Fibroblast of skin of left quadriceps (primary cell): ENCODE results near the gene MAP1LC3A.
"Not testable (repeated sequence)": the region's sequence is repeated elsewhere in the genome, so short reads cannot be mapped to it uniquely, and the experiment has no call there.

Experiments
- DNase-seq, 2 experiments: peaks; one replicate each; pipeline ENCODE4 v3.0.0-alpha.2; 2013; ENCODE audit warnings: low read depth in 2 of 2

MAP1LC3A gene

GRCh38 chr20:34558320-34559218, at the start of gene MAP1LC3A:
MAP1LC3A (plus strand) TSS chr20:34558718; CDS start chr20:34558869, 151 bp downstream.
- peak; percentile 91 to 93 for DNase-seq

- no peak for DNase-seq
Observed at GRCh38 chr20:34510575-34510974, 47.9 kb upstream of the MAP1LC3A start.

GRCh38 chr20:34511891-34512265, 46.6 kb upstream of the MAP1LC3A start:
- DNase-seq, result no peak

GRCh38 chr20:34512266-34512954, 46.1 kb upstream of the MAP1LC3A start:
- DNase-seq, result no peak

- no peak for DNase-seq
Observed at GRCh38 chr20:34512955-34513419, 45.5 kb upstream of the MAP1LC3A start.

- DNase-seq, result not testable (repeated sequence)
Observed at GRCh38 chr20:34514034-34514433, 44.5 kb upstream of the MAP1LC3A start.

GRCh38 chr20:34514897-34515483, 43.5 kb upstream of the MAP1LC3A start:
- DNase-seq, result no peak

GRCh38 chr20:34515484-34516246, 42.9 kb upstream of the MAP1LC3A start:
- no peak for DNase-seq

GRCh38 chr20:34516247-34517113, 42.0 kb upstream of the MAP1LC3A start, which contains the start of gene DYNLRB1:
DYNLRB1 (plus strand) TSS chr20:34516422; CDS start chr20:34516459, 37 bp downstream.
- DNase-seq, result peak; percentile 92 to 93

GRCh38 chr20:34517114-34517505, 41.4 kb upstream of the MAP1LC3A start:
- no peak for DNase-seq

- DNase-seq, result not testable (repeated sequence)
Observed at GRCh38 chr20:34518863-34519262, 39.7 kb upstream of the MAP1LC3A start.

- not testable (repeated sequence) for DNase-seq
Observed at GRCh38 chr20:34519841-34520240, 38.7 kb upstream of the MAP1LC3A start.

GRCh38 chr20:34522969-34523871, 35.3 kb upstream of the MAP1LC3A start:
- DNase-seq, result peak in 1 of 2 experiments; percentile 44

- no peak for DNase-seq
Observed at GRCh38 chr20:34524426-34524825, 34.1 kb upstream of the MAP1LC3A start.

GRCh38 chr20:34525342-34525708, 33.2 kb upstream of the MAP1LC3A start:
- DNase-seq, result no peak

- peak; percentile 78 to 81 for DNase-seq
Observed at GRCh38 chr20:34525709-34526416, 32.7 kb upstream of the MAP1LC3A start.

GRCh38 chr20:34526466-34526865, 32.1 kb upstream of the MAP1LC3A start:
- DNase-seq, result no peak

- DNase-seq, result no peak
Observed at GRCh38 chr20:34527016-34527415, 31.5 kb upstream of the MAP1LC3A start.

- DNase-seq, result no peak
Observed at GRCh38 chr20:34528921-34529297, 29.6 kb upstream of the MAP1LC3A start.
